Stimulated activated CD8-positive, alpha-beta memory T cell treated with anti-CD3 and anti-CD28 coated beads, Interleukin-7, amount 100 ng/mL, for 1 hour (primary cell): ENCODE measurements around the gene FBXO3.
"Not testable (repeated sequence)": the region's sequence is repeated elsewhere in the genome, so short reads cannot be mapped to it uniquely, and the experiment has no call there.

Experiments used
- DNase-seq, 2 donors: peaks; one replicate each; pipeline ENCODE4 v3.0.0-alpha.2; 2020; ENCODE audit warnings: low read depth in 2 of 2

FBXO3 gene

DNA sequence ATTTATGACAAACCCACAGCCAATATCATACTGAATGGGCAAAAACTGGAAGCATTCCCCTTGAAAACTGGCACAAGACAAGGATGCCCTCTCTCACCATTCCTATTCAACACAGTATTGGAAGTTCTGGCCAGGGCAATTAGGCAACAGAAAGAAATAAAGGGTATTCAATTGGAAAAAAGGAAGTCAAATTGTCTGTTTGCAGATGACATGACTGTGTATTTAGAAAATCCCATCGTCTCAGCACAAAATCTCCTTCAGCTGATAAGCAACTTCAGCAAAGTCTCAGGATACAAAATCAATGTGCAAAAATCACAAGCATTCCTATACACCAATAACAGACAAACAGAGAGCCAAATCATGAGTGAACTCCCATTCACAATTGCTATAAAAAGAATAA is 46.8 kb downstream of the FBXO3 start:
- DNase-seq, result not testable (repeated sequence)

DNA sequence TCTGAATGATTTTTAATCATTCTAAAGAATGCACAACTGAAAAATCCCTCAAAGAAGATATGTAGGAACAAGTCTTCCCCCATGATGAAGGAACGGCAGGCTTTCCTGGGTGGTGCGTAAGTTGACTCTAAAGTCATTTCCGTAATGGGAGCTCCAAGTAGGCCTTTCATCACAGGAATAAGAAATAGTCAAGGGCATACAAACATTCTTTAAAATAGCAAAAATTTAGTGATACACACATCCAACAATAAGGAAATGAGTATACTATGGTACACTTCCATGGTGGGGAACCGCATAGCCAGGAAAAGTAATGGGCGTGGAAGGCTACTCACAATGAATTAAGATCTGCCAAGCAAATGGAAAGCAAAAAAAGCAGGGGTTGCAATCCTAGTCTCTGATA is 48.8 kb downstream of the FBXO3 start:
- DNase-seq, result no peak

DNA sequence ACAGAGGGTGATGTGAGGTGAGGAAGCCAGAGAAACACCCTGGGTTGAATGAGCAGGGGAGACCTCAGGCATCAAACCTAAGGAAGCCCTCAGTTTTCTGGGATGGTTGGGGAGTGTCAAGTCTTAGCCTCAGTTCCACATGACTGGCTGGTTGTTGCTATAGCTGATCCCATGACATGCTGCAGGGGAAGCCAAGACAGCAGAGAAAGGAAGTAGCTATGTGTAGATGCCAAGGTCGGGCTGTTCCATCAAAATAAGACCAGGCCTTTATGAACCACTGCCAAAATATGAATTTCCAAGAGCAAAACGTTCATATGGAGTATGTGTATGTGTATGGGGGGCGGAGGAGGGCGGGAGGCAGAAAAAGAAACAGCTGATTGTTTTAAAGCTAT is 49.7 kb downstream of the FBXO3 start:
- no peak for DNase-seq

DNA sequence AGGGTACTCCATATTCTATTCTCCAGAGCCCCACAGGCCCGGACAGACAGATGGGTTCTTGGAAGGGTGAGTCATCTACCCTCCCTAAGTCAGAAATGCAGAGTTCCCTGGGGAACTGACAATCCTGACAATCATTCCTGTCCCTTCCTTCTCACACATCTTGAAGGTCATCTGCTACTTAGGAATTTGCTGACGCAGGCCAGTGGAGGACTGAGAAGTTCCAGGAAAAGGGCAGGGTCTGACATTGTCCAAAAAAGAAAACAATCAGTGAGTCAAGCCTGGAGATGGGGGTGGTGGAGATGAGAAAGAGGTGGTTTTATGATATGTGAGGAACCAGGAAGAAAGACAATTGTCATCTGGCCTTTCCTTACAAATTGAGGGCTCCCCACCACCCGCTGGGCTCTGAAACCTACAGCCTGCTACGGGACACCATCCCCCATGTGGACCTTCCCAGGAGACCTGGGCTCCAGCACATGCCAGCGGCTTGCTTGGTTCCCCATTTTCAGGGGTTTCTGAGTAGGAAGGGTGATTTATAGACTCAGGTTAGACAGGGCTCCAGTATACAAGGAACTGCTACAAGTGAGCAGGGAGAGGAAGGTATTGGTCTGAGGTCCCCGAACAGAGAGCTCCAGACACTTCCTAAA is 51.0 kb downstream of the FBXO3 start:
- DNase-seq, result no peak

DNA sequence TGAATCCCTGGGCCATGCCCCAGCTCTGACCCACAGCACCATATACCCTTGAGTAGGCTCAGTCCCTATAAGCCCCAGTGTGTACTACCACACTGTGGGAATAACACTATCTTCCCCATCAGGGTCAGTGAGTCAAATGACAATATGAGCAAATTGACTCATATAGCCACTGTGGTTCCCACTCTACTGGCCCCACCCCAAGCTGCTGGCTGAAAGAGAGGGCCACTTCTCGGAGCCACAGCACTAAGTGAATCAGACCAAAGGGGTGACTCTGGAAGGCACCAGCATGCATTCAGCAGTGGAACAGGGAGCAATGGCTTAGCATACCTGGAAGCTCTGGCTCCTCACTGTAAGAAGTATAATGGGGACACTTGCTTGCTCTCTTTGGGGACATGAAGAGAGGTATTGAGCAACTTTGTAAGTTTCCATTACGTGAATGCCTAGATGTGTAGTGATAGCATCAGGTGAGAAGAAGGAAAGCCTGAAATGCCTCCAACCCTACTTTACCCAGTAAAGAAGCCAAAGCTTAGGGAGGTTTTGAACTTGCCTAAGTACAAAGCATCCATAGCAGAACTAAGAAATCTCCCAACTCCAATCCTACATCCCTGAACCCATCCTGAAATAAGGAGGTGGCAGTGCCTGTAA is 51.6 kb downstream of the FBXO3 start:
- no peak for DNase-seq

DNA sequence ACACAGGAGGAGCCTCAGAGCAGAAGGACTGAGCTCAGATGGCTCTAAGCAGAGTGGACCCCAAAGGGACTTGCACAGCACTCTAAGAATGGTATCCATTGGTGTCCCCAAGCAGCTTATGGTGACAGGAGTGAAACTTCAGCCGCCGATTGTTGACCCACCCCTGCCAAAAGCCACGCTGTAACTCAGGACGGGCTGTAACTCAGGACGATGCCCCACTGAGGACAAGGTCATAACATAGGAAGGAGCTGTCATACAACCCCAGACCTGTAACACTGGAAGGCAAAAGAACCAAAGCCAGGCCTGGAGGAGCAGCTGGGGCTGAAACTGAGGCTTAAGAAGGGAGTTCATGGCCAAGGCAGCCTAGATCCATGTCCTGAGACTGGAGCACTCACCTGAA is 52.3 kb downstream of the FBXO3 start:
- DNase-seq, result no peak

DNA sequence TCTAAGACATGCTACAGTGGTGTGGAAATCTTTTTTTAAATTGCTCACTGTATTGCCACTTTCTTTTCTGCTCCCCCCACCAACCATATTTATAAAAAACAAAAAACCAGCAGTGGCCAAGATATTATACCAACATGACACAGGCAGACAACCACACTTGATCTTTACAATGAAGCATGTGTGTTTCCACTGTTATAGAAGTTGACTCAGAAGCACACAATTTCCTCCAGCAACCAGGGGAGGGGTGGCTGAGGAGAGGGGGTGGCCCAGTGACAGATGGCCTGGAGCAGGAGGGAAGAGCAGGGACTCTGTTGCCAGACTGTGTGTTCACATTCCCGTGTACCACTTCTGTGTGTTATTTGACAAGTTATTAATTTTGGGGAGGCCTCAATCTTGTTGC is 52.9 kb downstream of the FBXO3 start:
- no peak for DNase-seq

DNA sequence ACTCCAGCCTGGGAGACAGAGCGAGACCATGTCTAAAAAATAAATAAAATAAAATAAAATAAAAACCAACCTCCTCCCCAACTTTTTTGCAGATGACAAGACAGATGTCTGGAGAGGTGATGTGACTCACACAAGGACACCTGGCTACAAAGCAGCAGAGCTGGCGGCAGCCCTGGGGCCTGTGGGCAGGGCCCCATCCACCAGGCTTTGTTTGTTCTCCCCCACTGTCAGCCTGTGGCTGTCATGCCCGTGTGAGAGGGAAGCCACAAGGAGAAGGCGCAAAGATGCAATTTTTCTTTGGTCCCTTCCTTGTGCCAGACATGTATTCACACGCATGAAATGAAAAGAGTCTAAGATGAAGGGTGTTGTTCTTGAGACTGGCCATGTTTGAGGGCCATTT is 54.7 kb downstream of the FBXO3 start:
- DNase-seq, result no peak

DNA sequence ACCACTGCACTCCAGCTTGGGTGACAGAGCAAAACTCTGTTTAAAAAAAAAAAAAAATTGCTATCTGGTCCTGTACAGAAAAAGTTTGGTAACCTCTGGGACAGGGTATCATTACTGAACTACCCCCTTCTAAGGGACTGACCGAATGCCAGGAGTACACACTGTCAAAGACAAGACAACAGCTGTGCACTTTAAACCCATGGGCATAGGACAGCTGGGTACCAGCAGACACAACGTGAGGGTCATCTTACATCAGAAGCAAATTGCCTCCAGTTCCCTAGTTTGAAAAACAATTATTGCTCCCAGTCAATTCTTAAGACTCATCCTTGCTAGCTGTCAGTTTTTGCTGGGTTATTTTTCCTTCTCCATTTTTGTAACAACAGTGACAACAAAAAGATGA is 55.9 kb downstream of the FBXO3 start:
- DNase-seq, result no peak

DNA sequence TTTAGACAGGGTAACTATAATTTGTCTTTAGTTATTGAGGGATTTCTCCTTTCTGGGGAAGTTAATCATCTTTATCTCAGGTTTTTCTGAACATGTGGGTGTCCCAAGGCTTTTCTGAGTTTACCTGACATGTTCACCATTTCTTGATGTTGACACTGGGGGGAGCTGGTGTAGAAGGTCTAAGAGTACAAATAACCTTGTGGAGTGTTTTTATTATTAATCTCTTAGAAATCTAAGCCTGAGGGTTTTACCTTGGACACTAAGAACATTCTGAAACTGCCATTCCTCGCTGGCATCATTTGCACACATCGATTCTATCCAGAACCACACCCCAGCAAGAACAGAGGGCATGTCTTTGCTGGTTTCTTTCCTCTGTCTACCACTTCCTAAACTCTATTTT is 58.1 kb downstream of the FBXO3 start:
- DNase-seq, result no peak

DNA sequence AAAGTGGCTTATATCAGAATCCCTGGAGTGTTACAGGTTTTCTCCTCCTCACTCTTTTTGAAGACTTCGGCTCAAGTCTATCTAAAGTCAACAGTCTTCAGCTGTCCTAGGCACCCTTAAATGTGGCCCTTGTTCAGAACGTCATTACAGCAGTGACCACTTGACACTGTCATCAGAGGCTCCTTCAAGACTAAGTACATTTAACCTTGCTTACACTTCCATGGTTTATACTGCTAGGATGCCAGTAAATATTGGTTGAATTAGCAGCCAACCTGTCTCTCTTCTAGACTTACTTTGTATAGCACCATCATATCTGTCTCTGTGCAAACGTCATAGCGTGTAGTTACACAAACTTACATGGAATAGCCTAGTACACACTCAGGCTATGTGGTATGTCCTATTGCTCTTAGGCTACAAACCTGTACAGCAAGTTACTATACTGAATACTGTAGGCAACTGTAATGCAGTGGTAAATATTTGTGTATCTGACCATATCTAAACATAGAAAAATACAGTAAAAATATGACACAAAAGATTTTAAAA is 60.4 kb downstream of the FBXO3 start:
- DNase-seq, result no peak

DNA sequence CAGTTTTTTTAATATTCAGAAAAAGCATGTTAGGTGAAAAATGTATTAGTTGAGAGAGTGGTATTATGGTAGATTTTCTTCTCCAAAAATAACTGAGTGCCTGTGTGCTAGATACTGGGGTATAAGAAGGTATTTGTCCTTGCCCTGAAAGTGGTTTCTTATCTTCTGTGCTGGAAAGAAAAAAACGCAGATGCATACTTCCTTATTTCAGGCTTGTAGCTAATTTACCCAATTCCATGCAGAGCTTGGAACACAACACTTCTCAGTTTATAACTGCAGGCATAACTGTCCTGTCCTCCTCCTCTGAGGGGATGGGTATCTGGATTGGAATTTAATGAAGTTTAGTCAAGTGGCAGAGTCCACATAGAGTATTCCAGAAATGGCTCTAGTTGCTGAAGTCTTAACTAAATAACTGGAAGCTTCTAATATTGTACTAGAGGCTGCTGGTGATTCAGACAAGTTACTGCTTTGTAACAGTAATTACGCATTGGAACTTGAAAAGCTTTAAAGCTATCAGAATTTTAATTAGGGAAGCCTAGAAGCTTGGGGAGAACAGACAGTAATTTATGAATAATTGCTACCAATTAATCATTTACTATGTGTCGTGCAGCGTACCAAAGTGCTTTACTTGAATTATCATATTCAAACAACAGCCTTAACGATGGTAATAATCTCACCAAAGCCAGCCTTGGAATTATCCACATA is 61.0 kb downstream of the FBXO3 start:
- no peak for DNase-seq

DNA sequence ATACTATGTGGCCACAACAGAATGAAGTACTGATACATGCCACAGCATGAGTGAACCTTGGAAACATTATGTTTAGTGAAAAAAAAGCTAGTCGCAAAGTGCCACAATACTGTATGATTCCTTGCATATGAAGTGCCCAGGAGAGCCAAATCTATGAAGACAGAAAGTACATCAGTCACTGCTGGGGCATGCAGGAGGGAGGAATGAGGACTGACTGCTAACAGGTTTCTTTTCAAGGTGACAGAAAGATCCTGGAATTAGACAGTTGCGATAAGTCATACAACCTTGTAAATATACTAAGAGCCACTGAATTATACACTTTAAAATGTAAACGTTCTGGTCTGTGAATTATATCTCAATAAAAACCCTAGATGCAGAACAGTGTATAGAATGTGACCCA is 61.9 kb downstream of the FBXO3 start:
- DNase-seq, result no peak

DNA sequence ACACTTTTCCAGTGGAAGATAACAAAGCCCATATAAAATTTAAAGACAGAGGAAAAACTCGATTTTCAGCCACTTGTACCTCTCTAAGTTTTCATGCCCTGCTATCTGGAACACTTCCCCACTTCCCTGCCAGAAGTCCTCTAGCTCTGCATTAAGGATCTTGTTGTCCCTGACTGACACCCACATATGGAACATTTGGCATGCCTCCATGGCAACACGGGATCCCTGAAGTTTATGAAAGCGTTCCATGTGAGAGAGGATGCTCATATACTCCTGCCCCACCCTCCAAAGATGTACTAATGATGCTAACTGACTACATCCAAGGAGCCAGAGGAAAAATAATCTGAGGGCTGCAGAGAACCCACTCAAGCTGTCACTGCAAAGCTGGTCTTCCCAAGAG is 64.9 kb downstream of the FBXO3 start:
- DNase-seq, result no peak

DNA sequence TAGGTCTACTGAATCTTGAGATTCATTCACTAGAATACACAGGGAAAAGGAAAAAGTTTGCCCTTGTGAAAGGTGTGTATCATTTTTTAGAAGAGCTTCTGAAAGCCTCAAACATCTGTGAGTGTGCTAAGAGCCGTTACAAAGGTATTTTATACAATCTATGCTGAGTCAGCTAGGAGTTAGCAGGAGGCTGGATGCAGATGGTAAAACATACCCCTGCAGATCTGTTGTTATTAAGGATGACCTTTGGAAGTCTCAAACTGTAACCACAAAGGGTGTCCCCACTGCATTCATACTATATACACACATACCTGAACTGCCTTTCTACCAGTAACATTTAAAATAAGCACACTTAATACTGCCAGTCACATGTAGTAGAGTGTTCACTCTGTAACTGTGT is 65.3 kb downstream of the FBXO3 start:
- DNase-seq, result no peak

DNA sequence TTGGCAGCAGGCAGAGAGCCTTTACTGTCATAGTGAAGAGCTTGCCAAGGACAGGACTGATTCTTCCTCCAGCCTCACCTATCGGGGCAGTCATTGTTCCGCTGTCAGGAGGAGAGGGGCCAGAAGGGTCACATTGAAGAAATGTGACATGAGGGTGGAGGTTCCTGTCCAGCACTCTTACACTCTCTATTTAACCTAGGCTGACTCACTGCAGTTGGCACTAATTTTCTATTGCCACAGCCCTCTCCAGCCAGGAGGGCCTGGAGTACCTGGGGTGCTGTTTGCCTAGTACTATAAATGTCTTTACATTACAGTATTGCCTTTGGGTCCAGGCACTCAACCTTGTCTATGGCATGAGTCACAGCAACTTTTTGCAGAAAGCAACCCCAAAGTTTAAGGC is 66.5 kb downstream of the FBXO3 start:
- DNase-seq, result not testable (repeated sequence)

DNA sequence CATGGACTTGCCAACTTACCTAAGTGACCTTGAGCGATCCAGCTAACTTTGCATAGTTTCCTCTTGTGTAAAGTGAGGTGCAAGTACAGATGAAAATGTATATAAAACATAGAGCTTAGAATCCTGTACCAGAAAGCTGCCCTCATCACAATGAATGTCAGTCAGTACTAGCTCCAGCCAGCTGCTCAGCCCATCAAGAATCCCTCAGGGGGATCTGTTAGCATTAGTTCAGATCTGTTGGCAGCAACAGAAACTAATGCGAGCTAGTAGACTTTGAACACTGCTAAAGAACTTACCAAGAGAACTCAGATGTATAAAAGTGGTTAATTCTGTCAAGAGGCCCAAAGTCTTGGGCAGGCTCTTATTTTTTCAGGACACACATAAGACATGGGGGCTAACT is 67.4 kb downstream of the FBXO3 start:
- DNase-seq, result no peak

DNA sequence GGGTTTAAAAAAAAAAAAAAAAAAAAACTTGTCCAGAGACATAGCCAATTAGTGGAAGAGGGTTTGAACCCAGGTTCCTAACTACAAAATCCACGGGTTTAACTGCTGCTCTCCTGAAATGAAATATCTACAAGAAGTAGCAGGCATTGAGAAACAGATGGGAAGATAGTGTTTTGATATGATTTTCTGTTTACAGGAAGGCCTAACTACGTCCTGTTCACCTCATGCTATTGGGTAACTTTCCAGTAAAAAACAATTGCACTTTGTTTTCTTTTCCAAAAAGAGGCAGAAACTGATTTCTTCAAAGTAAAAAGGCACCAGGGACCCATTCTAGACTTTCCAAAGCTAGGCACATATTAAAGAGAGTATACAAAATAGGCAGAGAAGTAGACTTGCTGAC is 67.8 kb downstream of the FBXO3 start:
- DNase-seq, result no peak

DNA sequence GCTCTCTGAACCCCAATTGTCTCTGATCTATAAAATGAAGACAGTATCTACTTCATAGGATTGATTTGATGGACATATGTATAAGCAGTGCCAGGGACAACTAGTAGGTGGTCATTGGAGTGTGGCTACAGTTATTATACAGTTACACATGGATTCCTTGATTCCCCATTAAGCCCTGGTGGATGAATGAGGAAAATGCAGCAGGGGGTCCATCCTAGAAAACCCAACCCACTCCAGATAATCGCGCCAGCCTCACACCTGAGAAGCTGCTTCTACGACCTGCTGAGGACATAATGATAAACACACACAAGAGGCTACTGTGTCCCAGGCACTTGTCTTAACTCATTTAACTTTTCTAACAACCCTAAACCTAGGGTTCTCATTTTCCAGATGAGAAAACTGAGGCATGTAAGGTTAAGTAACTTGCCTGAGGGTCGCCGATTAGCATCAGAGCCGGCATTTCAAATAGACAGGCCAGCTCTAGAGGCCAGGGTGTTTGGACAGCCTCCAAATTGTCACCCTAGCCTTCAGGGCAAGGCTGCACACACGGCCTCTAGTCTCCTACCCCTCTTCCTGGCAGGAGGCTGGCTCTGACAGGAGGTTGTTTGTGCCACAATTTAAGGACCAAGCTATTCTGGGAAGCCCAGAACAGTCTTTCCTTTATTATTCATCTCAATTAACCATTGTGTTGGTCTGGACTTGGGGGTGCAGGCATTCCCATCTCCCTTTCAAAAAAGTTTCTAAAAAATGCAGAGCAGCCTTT is 69.9 kb downstream of the FBXO3 start:
- no peak for DNase-seq

DNA sequence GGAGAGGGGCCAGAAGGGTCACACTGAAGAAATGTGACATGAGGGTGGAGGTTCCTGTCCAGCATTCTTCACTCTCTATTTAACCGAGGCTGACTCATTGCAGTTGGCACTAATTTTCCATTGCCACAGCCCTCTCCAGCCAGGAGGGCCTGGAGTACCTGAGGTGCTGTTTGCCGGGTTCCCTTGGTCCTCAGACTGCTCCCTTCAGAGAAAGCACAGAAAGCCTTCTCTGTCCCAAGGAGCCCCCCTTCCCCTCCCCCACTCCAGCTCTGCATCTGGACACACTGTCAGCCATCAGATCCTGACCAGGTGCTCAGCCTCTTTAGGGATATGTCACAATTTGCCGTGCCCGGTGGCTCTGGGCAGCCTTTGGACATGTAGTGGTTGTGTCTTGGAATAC is 70.5 kb downstream of the FBXO3 start:
- DNase-seq, result no peak

DNA sequence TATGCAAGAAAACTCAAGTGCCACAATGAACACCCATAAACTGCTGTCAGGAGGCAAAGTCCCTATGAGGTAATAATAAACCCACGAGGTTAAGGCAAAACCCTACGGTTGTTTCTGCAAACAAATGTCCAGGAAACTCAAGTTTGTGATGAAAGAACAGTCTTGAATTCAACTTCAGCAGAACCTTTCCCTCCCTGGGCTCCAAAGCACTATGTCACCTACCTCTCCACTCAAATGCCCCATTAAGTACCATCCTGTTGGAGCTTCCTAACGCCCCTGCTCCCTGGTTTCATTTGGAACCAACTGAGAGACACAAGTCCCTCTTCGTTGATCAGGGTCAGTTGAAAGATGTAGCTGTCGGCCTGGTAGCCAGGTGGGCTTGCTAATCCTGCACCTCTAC is 71.1 kb downstream of the FBXO3 start:
- no peak for DNase-seq
